SH-SY5Y (cell line): ENCODE measurements around the gene TRAF3.

Experiments used
- GATA2 ChIP-seq: IDR thresholded peaks from 2 replicates; pipeline ENCODE4 v1.6.1; 2011; ENCODE audit warnings: mild to moderate bottlenecking, low read depth, low read length
- GATA3 ChIP-seq: IDR thresholded peaks from 2 replicates; pipeline ENCODE4 v1.6.1; 2011; ENCODE audit warnings: low read depth, mild to moderate bottlenecking, low read length, moderate library complexity

The TRAF3 gene

DNA sequence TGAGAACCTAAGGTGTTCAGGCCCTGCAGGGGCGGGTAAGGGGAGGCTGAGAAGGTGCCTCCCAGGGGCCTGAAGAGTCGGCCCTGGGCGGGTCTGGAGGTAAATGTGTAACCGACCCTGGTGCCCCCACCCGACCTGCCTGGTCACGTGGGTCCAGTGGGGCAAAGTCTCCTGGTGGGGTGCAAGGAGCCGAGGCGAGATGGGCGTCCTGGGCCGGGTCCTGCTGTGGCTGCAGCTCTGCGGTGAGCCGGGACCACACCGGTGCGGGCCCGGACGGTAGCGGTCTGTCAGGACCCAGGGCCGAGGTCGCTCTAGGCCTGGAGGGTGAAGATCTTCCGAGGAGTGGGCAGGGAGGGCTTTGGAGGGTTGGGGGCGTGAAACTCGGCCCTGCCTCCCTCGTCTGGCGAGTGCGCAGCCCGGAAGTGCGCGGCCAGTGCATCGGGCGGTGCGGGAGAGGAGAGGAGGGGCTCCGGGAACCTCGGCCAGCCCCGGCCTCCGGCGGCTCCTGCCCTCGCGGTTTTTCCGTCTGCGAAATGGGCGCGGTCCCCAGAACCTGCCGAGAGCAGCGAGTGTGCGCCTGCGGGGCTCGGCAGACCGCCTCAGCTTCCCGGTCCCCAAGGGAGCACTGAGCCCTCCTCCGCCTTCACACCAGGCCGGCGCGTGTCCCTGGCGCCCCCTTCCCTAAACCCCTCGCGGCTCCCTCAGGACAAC lies 145.4 kb downstream of the TRAF3 start, which contains the start of gene AMN:
Gene AMN, plus strand, starts transcription at position 174 of the 711 bp plus-strand sequence. Its CDS starts 26 bp downstream, at position 200.
- no peak for TF ChIP-seq GATA2

DNA sequence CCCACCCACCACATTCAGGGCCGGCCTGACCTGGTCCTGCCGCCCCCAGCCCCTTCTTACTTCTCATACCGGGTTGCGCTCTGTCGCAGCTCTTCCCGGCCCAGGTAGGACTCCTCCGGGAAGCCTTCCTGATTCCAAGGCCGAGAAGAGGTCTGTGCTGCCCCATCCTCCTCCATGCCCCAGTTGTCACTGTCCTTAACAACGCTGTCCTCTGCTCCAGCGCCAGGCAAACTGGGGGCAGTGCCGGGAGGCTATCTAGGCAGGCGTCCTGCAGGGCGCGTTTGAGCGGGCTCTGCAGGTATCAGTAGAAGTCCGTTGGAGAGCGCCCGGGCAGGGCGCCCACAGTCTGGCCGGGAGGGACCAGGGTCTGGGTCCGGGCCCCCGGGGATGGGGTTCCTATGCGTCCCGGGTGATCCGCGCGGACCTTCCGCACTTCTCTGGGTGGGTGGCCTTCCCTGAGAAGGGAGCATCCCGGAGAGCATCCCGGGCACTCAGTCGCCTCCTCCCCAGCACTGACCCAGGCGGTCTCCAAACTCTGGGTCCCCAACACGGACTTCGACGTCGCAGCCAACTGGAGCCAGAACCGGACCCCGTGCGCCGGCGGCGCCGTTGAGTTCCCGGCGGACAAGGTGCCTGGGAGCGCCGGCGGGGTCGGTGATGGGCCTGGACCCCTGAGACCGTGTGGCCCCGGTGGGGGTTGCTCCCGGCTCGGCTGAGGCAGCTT lies 146.1 kb downstream of the TRAF3 start:
- TF ChIP-seq GATA2 (no peak), GATA3 (no peak)

DNA sequence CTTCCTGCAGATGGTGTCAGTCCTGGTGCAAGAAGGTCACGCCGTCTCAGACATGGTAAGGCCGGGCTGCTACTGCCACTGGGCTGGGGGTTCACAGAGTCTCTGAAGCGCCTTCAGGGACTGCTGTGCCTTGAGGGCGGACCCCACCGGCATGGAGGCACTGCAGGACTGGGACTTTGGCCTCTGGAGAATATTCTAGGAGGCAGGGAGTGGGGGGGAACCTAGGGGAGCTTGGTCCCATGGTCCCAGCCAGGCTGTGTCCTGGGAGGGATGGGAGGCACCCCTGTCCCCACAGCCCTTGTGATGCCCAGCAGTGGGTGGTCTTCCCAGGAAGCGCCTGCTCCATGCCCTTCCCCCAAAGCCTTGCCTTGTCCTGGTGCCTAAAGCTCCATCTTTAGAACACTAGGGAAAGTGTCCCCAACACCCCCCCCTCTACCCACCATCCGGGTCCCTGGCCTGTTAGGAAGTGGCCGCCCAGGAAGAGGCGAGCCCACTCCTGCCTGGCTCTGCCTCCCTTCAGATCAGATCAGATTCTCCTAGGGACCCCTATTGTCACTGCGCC lies 146.8 kb downstream of the TRAF3 start:
- no peak for TF ChIP-seq GATA3
- TF ChIP-seq GATA2 = no peak

DNA sequence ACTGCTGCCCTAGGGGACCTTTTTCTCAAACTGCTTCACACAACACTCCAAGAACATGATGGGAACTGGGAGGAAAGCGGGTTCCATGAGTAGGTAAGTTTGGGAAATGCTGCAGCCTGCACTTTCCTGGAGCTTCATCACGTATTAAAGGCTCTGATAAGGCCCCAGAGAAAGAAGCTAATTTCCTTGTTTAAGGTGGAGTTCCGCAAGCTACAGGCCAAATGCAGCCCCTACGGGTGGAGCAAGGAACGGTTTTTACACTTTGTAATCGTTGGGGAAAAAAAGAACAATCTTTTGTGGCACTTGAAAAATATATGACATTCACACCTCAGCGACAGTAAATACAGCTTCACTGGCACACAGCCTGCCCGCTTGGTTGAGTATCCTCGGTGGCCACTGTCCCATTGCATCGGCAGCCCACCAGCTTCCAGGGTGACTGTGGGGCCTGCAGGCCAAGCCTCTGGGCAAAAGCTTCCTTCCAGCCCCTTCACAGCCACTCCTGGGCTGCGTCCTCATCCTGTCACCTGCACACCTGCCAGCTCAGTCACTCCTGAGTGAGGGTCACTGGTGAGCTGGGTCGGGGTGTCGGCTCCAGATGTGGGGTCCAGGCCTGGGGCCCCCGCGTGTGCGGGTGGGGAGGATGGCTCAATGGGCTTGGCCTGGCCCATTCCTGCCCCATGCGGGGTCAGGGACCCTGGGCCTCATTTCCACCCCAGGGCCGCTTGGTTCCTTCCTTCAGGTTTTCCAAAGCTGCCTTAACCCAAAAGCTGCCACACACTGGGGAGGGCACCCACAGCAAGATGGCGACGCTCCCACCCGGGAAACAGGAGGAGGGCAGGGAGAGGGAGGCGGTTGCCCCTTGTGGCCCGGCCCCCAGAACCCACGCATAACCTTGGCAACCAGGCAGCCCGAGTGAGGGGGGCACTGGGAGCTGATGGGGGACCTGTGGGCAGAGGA lies 147.7 kb downstream of the TRAF3 start:
- TF ChIP-seq GATA3 = no peak
- TF ChIP-seq GATA2 = no peak

DNA sequence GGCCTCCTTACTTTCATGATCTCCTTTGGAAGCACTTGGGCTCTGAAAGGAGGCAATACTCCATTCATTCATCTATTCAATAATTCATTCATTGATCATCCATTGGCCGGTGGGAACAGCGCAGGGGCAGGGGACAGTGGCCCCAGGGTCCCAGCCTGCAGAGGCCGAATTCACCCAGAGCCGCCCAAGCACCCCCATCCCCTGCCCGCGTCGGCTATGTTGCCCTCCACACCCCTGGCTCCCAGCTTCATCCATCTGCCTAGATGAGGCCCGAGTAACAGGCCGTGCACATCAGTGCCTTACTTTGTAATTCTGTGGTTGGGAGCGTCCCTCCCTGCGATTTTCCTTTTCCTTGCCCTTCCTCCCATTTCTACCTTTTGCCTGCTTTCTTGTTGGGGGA lies 148.4 kb downstream of the TRAF3 start:
- no peak for TF ChIP-seq GATA3
- no peak for TF ChIP-seq GATA2

DNA sequence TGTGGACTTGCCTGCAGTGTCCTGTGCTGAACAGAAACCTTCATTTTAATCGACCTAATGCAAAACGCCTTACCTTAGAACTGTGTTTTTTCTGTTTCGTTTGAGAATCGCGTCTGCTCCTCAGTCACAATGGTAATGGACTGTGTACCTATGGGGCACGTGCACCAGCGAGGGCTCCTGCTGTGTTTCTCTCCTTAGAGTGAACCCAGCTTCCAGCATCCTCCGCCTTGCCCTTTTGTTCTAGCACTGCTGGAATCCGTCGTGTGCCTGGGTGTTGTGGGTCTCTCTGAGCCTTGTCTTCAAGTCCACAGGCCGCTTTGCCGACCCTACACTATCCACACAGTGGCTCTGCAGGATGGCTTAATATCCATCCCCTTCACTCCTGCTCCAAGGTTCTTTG lies 148.9 kb downstream of the TRAF3 start:
- no peak for TF ChIP-seq GATA3
- TF ChIP-seq GATA2 = no peak

DNA sequence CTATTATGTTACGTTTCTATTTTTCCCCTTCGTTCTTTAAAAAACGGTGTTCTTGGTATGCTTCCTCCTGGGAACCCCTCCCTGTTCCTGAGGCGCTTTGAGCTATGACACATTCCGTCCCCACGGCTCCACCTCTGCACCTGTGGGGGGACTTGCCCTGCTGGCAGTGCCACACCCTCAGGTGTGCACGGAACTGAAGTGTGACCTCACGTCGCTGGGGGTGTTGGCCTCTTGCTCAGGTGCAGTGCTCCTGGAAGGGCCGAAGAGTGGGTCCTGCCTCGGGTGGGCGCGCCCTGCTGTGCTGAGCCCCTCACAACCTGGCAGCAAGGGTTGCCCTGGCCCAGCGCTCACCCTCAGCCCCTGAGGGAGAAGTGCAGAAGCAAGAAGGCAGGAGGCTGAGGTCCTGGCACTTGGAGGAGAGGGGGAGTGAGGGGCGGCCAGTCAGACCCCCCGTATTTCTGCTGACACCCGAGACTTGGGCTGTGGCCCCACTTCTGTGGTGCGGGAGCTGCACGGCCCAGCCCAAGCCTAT lies 150.2 kb downstream of the TRAF3 start:
- no peak for TF ChIP-seq GATA3
- TF ChIP-seq GATA2 = no peak

DNA sequence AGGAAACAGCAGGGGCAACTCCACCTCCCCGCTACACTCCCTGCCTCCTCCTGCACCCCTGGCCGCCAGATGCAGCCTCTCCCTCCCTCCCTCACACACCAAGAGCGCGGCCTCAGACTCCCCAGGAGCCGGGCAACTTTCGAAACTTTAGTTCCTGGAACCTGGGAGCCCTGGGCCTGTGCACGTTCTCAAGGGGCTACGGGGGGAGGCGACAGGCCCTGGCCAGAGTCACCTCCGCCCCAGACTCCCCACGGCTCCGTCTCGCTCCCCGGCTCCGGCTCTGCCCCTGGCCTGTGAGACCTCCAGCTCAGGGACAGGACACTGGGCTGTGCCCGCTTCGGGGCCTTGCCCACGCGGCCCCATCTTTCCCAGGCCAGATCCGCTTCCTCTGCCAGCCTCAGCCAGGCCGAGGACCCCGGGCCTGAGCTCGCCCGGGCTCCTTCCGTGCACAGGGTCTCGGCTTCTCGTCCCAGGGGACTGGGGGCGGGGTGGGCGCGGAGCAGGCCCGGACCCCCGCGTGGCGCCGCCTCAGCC lies 150.7 kb downstream of the TRAF3 start:
- TF ChIP-seq GATA2 = no peak
- TF ChIP-seq GATA3 = no peak

DNA sequence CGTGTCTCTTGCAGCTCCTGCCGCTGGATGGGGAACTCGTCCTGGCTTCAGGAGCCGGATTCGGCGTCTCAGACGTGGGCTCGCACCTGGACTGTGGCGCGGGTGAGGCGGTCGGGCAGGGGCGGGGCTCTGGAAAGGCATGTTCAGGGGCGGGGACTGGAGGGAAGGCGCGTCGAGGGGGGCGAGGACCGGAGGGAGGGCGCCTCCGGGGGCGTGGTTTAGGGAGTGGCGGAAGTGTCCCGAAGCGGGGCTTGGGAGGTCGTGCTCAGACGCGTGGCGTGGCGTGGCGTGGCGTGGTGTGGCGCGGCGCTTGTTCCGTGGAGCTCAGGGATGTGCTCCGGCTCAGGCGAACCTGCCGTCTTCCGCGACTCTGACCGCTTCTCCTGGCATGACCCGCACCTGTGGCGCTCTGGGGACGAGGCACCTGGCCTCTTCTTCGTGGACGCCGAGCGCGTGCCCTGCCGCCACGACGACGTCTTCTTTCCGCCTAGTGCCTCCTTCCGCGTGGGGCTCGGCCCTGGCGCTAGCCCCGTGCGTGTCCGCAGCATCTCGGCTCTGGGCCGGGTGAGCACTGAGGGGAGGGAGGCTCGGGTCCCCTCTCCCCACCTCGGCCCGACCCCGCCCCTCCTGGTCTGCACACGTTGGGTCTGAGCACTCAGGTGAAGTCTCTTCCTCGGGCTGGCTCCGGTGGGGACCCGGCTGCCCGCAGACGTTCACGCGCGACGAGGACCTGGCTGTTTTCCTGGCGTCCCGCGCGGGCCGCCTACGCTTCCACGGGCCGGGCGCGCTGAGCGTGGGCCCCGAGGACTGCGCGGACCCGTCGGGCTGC lies 151.4 kb downstream of the TRAF3 start:
- TF ChIP-seq GATA3 (no peak), GATA2 (no peak)

DNA sequence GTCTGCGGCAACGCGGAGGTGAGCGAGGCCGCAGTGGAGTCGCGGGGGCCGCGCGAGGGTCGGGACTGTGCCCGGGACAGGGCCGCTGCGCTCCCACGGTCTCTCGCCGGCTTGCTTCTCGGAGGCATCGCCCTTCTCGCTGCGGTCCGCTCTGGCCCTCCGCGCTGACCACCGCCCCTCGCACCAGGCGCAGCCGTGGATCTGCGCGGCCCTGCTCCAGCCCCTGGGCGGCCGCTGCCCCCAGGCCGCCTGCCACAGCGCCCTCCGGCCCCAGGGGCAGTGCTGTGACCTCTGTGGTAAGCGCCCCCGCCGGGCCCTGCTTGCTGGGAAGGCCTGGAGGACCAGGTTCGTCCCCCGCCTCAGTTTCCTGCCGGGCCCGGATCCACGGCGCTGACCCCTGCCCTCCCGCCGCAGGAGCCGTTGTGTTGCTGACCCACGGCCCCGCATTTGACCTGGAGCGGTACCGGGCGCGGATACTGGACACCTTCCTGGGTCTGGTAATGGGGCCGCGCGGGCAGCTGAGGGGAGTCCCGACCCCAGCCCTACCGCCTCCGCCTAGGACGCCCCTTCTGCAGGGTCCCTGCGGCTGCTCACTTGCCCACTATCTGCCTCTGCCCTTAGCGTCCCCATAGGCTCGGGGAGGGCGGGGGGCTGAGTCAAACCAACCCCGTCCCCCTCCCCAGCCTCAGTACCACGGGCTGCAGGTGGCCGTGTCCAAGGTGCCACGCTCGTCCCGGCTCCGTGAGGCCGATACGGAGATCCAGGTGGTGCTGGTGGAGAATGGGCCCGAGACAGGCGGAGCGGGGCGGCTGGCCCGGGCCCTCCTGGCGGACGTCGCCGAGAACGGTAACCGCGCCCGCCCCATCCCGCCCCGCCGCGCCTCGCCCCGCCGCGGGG lies 152.2 kb downstream of the TRAF3 start:
- no peak for TF ChIP-seq GATA2
- no peak for TF ChIP-seq GATA3

DNA sequence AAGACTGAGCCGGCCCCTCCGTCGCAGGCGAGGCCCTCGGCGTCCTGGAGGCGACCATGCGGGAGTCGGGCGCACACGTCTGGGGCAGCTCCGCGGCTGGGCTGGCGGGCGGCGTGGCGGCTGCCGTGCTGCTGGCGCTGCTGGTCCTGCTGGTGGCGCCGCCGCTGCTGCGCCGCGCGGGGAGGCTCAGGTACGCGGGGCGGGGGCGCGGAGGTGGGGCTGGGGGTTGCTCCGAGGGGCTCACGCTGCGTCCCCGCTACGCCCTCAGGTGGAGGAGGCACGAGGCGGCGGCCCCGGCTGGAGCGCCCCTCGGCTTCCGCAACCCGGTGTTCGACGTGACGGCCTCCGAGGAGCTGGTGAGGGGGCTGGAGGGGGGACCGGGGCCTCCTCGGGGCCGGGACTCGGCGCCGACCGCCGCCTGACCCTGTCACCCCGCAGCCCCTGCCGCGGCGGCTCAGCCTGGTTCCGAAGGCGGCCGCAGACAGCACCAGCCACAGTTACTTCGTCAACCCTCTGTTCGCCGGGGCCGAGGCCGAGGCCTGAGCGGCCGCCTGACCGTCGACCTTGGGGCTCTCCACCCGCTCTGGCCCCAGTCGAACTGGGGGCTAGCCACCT lies 153.0 kb downstream of the TRAF3 start:
- TF ChIP-seq GATA3 (no peak), GATA2 (no peak)
